NCI-H1105 treated with DMSO at 0.1 percent for 48 hours (cell line): ENCODE data around the gene ZC3H12C.

Experiments
- DNase-seq: peaks from one replicate; lab custom pipeline; 2025; lab: John Stamatoyannopoulos, UW

Gene ZC3H12C

DNA sequence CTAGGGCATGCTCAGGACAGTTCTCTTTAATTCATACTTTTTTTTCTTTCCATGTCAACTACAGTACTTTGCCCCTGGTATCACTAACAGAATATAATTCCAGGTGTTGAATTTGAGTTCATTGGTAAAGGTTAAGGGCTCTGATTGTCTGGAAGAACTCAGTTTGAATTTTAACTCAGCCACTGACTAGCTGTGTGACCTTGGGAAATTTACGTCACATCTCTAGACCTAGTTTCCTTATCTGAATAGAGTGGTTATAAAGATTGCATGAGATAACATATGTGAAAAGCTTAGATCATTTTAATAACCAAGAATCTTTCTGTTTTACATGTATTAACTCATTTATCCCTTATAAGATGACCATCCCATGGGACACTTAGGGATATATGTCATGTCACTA, 15.8 kb upstream of the ZC3H12C start:
- no peak for DNase-seq

DNA sequence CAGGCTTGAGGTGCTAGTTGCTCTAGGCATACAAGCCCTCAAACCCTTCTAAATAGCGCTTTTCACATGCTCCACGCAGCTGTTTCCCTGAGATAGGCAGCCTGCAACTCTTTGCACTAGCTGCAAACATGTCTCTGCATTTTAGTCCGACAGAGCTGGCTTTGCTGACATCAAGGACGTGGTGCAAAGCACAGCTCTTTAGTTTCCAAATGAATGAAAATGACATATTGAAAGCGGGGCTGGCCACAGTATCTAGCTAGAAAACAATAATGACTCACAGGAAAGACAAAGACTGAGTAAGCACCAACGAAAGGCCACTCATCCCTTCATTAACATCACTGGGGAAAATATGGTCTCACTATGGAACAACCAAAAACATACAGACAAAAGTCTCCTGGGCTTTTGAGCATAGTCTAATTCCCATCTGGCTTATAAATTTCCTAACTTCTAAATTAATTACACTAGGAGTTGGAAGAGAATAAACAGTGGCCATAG, 15.3 kb upstream of the ZC3H12C start:
- no peak for DNase-seq

DNA sequence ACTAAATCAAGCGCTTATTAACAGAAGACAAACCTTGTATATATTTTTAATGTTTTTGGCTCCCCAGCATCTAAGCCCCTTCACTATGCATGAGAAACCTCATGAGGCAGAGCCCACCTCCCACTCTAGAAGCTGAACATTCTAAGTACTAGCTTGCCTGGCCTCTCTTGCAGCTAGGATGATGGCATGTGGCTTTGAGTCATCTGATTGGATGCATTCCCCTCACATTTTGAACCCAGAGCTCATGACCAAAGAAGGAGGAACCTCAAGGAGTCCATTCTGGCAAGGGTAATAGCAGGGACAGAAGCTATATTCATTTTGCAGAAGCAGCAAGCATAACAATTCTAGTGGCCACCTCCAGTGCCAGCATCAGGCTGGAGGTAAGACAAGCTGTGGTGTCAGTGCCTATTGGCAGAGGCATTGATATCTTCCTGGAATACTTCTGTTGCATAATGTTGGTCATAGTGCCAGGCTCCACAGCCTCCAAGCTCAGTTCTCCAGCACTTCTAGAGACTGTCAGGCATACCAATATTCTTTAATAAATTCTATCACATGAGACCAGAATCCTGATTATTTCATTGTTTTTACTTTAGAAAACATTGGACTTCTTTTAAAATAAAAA, 14.2 kb upstream of the ZC3H12C start:
- DNase-seq, result no peak

DNA sequence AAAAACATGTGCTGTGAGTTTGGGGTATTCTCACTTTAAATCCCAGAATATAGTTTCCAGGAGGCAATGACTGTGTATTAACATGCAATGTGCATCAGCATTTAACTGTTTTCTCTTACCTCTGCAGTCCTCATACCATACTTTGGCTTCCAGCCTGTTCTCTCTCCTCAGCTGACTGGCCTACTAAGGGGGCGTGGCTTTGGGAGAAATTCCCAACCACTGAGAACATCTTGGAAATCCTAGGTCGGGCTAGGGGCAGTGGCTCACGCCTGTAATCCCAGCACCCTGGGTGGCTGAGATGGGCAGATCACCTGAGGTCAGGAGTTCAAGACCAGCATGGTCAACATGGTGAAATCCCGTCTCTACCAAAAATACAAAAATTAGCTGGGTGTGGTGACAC, 13.5 kb upstream of the ZC3H12C start:
- DNase-seq, result no peak

DNA sequence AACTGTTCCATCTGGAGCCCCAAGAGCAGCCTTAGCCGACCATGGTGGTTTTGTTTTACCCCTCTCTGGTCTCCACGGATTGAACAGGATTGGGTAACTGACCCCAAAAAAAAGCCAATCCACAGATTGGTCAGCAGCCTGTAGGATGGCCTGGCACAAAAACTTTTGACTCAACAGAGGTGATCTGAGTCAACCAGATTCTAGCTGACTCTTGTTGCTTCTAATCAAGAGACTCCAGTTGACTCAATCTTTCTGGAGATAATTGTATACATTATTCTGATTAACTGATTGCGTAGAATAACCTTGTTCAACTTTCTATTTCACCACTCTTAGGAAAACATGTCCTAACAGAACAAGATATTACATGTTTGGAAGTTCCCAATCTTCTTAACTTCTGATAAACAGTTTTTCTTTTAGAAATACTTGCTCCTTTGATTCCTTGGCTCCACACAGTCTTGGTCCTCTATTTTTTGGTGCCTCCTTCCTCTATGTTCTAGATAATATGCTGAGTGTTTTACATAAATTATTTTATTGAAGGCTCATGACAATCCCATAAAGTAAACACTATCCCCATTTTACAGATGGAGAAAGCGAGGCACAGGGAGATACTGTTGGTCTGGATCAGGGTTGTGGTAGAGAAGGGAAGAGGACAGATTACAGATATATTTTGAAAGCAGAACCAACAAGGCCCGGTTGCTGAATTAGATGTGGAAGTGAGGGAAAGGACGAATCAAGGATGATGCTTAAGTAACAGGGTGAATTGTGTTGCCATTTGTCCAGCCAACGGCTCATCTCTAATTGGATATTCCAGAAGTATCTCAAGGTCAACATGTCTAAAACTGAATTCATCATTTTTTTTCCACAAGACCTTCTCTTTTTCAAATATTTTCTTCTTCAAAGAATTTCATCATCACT, 11.5 kb upstream of the ZC3H12C start:
- no peak for DNase-seq

DNA sequence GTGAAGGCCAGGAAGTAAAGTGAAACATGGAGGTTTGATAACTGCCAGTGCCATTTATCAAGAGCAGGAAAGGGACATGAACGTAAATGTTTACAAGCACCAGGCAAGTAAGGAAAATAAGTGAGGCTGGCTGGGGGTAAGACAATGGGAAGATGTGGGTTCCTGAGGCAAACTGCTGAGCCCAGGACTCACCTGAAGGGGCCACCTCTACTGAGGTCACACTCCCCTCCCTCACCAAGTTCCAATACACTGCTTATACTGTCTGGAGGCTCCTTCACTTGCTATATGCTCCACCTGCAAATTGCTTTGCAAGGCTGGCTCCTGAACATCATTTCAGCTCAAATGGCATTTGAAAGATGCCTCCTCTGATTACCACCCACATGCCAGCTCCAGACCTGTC, 10.3 kb upstream of the ZC3H12C start:
- DNase-seq, result no peak

DNA sequence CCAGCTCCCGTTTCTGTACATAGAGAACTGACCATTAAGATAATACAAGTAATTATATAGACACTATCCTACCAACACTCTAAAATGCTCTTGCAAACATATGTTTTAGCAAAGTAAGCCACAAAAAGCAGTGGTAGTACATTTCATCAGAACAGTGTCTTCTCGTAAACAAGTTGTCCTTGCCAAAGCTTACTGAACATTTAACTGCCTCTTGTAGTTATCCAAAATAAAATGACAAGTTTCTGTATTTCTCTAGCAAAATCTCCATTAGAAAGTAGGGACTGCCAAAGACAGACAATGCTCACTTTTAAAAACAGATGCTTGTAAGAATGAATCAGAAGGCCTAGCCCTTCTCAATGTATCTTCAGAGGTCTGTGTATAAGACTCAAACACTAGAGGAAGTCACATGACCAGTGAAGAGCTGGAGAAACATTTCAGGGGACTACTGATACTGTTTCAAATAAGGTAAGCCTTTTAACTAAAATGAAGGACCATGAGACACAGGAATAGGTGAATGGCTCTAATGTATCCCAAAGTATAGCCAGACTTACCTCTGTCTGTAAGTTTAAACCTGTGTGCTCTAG, 7.8 kb upstream of the ZC3H12C start:
- no peak for DNase-seq

DNA sequence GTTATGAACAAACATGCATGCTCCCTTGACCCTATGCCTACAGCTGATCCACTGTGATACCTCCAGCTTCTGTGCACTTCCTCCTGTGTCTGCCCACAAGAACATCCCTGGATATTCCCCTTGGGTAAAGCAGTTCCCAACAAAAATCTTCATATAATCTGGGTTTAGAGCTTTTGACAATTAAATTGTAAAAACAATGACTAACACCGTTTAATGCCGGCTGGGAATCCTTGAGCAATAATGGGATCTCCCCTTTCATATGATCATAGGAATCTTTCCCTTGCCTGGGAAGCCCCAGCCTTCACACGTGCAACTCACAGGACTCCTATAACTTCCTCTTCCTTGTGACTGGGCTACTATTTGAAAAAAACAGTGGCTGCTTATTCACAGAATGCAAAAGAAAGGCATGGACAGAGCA, 6.3 kb upstream of the ZC3H12C start:
- no peak for DNase-seq

DNA sequence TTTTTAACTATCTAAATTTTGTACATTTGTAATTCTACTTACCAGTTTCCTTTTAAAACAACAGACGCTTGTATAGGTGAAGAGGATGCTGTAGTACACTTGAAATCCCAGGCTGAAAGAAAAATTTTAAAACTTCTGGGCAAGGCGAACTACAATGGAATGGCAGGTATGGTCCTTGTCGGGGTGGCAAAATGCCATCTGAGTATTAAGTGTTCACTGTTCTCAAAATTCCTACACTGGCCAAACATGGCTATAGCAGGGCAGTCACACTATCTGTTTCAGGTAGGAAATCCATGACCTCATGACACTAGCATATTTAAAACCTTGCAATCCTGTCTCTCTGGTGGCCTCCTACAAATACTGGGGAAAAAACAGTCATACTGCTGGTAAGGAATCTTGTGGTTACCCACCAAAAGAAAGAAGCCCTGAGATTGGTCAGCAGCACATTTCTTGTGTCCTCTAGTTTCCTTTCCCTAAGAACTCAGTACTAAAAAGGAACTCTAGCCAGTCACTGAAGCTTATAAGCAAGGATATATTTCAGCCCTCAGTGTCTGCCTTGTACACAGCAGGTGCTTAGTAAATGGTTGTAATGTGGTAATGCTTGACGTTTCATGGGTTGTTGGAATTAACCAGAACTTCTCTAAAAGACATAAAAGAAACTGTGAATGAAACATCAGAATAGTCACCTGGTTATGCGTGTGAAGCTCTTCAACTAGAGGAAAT, 5.2 kb upstream of the ZC3H12C start:
- DNase-seq, result no peak

DNA sequence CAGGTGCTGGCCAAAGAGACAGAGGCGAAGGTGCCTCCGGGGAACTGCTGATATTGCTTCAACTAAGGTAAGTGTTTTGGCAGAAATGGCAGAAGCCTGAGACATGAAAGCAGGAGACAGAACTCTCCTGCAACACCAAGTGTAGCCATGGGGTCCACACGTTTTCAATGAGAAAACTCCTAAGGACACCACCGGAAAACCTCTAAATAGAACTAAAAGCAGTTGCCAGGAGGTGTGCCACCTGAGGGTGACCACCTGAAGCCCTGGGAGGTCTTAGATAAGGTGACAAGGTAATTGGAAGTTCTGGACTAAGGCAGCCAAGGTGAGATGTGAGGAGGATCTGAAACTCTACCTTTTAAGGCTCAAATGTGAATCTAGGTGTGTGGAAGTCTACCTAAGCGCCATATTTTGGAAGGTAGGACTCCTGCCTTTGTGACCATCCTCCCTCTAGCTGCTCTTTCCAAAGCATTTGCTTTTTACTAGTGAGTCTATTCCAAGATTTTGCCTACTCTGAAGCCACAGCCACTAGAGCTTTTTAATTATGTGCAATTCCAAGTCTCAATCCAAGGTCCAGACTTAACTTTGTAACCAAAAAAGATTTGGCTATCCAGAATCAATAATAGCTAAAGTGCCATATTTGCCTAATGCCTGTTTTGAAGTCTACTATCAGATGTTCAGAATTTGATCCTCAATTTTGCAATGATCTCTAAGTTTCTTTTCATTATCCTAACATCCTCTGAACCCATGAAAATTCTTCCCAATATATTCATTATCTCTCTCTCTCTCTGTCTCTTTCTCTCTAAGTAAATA, 4.5 kb upstream of the ZC3H12C start:
- no peak for DNase-seq

DNA sequence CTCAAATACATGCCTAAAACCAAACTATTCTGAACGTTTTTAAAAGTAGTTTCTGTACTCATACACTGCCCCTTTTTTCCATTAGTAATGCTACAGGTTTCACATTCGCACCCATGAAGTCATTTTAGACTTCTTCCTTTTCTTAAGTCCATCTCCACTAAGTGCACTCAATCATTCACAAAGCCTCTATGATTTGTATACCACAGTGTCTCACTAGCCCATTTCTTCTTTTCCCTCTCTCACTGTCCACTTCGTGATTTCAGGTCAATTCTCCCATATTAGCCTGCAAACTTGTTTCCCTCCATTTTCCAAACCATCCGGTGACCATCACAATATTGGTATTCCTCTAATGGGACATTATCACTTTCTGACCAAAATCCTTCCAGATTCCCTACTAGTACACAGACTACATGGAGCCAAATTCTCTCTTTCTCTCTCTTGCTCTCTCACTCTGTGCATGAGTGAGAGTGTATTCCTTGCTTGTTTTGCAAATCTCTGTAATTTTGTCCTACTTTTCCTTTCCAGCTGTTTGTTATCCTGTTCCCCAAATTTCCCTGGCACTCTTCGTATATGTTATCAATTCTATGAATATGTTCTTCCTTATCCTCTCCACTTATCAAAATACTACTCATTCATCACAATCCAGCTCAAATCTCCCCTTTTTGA, 3.4 kb upstream of the ZC3H12C start:
- DNase-seq, result no peak

DNA sequence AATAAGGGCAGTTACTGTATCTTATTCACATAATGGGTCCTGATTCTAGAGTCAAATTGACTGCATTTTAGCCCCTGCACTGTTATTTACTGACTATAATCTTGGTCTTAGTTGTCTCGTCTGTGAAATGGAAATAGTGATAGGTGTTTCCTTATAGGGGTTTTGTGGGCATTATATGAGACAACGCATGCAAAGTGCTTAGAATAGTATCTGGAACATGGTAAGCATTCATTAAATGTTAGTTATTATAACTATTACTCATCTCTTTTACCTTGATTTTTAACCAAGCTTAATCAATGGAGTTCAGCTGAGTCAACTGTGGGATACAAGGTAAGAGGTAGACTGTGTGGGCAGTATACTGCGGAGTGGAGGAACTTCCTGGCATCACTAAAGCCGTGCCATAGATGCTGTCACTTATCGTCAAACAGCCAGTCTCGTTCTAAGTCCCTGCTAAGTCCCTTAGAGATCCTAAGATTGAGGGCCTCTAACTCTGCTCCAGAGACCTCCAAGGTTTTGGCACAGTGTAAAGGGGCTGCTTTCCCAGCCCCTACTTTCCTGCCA, 2.6 kb upstream of the ZC3H12C start:
- DNase-seq, result no peak

DNA sequence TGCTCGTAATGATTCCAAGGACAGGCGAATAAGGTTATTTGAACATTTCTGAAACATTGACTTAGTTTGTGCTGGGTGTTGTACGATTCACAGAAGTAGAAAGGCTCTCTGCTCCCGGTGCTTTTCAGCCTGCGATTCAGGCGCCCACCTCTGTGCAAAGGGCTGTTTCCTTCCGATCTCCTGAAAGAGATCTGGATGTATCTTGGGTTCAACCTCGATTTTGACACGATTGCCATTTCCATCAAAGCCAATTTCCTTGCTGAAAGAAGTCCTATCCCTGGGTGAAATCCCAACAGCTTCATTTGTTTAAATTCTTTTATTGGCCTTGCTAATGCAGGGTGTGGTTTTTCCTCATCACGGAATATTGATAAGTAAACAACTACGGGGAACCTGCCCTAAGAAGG, 1.1 kb upstream of the ZC3H12C start:
- DNase-seq, result no peak

DNA sequence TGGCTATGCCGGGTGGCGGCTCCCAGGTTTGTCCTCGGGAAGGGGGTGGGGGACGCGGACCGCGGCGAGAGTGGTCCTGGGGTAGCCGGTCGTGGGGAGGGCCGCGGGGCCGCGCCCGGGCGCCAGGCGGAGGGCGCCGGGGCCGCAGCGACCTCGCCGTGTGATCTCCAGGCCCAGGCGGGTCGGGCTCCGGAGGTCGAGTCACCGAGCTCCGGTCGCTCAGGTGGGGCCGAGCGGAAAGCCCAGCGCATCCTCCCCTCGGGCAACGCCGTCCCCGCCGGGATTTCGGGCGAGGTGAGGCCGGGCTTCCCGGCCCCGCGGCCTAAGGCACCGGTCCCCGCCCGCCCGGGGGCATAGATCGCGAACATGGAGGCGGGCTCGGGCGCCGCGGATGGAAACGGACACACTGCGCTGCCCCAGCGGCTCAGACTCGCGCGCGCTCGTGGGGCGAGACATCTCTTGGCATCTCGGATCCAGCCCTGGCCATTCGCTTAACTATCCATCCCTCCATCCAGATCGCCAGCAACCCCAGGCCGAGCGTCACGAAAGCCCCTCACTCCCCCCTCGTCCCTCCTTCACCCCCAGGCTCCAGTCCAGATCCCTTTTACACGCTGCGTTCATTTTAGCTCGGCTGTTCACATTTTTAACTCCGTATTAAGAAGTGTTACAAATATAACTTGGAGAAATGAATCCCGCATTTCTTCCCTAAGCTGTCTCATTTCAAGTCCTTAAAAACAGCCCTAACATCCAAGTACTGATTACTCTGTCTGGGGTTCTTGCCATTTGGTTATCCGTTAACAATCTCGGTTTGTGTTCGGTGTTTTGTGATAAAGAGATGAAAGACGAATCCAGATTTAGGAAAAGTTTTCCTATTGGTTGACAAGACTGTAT, 460 bp downstream of the ZC3H12C start:
- peak; percentile 77 for DNase-seq

DNA sequence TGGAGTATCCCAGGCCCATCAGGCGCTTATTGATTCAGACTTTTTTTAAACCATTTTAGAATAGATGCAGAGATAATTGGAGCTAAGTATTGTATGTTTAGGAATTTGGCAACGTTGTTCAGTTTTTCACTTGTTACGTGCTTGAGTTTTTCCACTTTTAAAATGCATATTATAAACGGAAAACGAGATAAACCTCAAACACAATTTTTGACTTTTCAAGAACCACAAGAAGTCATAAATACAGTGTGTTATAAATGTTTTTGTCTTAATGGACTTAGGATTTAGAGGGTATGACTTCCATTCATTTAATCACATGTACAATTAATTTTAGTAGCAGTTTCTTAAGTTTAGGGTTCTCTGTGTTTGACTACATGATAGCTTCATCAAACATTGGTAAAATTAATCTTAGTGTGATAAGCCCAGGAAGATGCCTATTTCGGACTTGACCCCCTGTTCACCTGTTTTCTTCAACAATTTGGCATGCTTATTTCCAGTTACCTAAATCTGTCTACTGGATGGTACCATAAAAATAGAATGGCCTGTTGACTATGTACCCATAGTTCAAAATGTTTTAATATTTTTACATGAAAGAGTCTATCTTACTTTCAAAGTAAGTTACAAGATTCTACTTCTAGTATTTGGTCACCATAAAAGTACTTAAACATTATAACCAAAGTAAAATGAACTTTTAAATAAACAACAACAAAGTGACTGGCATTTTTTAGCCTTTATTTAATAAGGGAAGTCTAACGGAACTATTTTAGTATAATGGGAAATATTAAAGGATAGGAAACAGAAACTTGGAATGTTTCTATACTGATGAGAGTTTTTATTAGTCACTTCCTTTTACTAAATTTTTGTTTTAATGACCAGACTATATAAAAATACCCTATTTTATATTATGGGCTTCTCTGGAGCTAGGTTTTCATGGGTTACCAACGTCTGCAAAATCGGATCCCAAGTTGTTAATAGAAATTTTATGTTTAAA, 1.4 kb downstream of the ZC3H12C start:
- no peak for DNase-seq

DNA sequence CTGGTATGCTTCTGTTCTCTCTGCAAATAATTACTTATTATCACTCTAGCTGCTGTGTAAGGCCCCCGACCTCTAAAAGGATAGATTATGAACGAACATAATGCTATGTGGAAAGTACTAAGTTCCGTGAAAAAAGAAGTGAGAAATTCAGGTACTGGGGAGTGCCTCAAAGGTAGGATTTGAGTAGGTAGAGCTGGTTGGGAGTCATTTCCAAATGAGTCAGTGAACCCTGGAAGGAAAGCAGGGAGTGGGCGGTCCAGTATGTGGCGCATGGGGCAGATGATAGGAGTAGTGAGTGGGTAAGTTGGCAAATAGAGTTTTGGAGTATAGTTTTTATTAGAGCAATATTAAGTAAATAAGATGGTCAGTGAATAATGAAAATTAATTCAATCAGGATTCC, 2.4 kb downstream of the ZC3H12C start:
- DNase-seq, result no peak

DNA sequence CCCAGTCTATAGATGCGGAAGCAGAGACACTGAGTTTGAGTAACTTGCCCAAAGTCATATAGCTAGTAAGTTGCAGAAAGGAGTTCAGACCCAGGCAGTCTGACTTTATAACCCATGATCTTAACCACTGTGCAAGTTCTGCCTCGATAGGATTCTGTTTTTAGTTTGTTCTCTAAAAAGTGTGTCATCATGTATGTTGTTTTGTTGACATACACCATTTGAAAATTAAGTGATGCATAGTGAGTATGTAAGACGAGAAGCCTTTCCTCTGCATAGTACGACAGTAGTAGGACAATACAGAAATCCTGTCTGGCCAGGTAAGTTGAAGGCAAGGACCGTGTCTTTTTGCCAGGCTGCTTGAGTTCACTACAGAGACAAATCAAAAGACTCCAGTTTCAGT, 3.3 kb downstream of the ZC3H12C start:
- no peak for DNase-seq

DNA sequence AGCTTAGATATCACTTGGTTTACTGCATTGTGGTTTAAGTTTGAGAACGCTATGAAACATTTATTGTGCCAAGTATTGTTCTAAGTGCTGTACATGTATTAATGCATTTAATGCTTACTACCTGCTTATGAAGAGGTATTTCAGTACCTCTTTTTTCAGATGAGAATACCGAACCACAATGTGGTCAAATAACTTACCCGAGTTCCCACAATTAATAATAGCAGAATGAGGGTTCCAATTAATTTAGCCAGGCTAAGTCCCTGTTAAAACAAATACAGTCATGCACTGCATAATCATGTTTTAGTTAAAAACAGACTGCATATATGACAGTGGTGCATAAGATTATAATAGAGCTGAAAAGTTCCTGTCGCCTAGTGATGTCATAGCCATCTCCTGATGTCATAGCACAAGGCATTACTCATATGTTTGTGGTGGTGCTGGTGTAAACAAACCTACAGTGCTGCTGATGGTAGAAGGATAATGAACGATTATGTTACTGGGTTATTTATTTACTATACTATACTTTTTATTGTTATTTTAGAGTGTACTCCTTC, 4.3 kb downstream of the ZC3H12C start:
- DNase-seq, result no peak
